Stomach smooth muscle (tissue), 2 donors: ENCODE data around the gene HSF2BP.

Experiments used
- H3K27ac ChIP-seq: one replicate; pipeline ENCODE4 v1.7.0; 2013; ENCODE audit warnings: mild to moderate bottlenecking, low read length, inconsistent platforms
- H3K27me3 ChIP-seq, 2 donors: one replicate each; pipeline ENCODE4 v1.7.0; 2013; ENCODE audit warnings: low read length in 2 of 2; ENCODE audit not compliant: insufficient read depth in 2 of 2, control insufficient read depth in 1 of 2
- H3K36me3 ChIP-seq, 2 donors: one replicate each; pipeline ENCODE4 v1.7.0; 2013; ENCODE audit warnings: low read length in 2 of 2; ENCODE audit not compliant: control insufficient read depth in 2 of 2, insufficient read depth in 2 of 2
- H3K4me1 ChIP-seq: one replicate; pipeline ENCODE4 v1.7.0; 2013; ENCODE audit warnings: low read length; ENCODE audit not compliant: control insufficient read depth, insufficient read depth
- H3K4me3 ChIP-seq, 2 donors: one replicate each; pipeline ENCODE4 v1.7.0; 2013; ENCODE audit warnings: low read length in 2 of 2
- H3K9ac ChIP-seq, 2 donors: one replicate each; pipeline ENCODE4 v1.7.0; 2013; ENCODE audit warnings: low read length in 2 of 2, mild to moderate bottlenecking in 1 of 2
- H3K9me3 ChIP-seq, 2 donors: one replicate each; pipeline ENCODE4 v1.7.0; 2013; ENCODE audit warnings: low read length in 2 of 2; ENCODE audit not compliant: control insufficient read depth in 2 of 2
- donor health status: healthy.
- donor health status: Pancreatic carcinoma.

HSF2BP gene

DNA sequence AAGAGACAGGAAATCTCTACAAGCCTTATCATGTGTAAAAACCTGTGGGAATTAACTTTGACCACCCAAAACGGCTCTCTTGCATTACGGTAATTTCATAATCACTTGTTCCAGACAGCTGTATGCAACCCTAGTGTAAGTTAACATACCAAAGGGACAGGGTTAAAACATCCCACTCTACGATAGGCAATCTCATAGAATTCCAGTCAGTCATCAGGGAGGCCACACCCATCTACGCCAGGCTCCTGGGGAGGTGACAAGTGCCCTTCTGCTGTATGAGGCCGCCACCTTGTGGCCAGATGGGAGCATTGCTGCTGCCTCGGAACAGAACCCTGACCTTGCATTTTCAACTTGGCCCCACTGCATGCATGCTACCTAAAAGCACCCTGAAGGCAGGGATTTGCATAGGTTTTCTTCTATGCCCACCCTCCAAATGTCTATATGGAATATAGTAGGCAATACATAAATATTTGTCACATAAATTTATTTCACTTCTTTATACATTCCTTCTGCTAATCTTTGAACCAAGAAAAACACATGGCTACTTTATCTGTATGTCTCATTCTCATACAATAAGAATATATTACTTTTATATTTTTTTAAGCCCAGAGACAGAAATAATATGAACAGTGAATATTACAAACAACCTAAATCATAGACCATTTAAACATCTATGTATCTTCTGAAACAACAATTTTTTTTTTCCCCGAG lies 12.6 kb downstream of the HSF2BP start:
- no peaks in the 10 kb centered on the region for H3K36me3 ChIP-seq
- H3K4me1 ChIP-seq = no peaks in the 10 kb centered on the region
- peak overlapping the region in 1 of 2 donors; percentile 1 for H3K9ac ChIP-seq
- H3K27ac ChIP-seq = no peak overlapping the region
- H3K27me3 ChIP-seq = no peaks in the 10 kb centered on the region
- no peak overlapping the region for H3K4me3 ChIP-seq
- no peaks in the 10 kb centered on the region for H3K9me3 ChIP-seq

DNA sequence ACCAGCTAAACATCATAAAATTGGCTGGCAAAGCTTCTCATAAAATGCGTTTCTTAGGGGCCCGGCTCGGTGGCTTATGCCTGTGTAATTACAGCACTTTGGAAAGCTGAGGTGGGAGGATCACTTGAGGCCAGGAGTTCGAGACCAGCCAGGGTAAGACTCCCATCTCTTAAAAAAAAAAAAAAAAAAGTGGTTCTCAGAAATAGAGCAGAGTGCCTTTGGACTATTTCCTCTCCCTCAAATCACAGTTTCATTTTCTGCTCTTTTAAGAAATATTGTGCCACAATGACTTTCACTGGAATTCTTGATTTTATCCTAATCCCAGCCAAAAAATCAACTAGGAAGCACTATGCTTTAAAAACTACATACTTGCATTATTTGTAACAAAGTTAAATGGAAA lies 13.3 kb downstream of the HSF2BP start:
- Histone ChIP-seq H3K27me3 (no peaks in the 10 kb centered on the region), H3K4me3 (no peak overlapping the region), H3K9me3 (no peaks in the 10 kb centered on the region), H3K9ac (peak overlapping the region in 1 of 2 donors; percentile 1), H3K4me1 (no peaks in the 10 kb centered on the region), H3K27ac (no peak overlapping the region), H3K36me3 (no peaks in the 10 kb centered on the region)

- Histone ChIP-seq H3K9me3 (no peaks in the 10 kb centered on the region), H3K27me3 (no peaks in the 10 kb centered on the region), H3K36me3 (no peaks in the 10 kb centered on the region), H3K27ac (no peak overlapping the region), H3K4me3 (no peak overlapping the region), H3K4me1 (no peaks in the 10 kb centered on the region), H3K9ac (no peak overlapping the region)
Observed at GRCh38 chr21:43645136-43645891, 14.0 kb downstream of the HSF2BP start.

DNA sequence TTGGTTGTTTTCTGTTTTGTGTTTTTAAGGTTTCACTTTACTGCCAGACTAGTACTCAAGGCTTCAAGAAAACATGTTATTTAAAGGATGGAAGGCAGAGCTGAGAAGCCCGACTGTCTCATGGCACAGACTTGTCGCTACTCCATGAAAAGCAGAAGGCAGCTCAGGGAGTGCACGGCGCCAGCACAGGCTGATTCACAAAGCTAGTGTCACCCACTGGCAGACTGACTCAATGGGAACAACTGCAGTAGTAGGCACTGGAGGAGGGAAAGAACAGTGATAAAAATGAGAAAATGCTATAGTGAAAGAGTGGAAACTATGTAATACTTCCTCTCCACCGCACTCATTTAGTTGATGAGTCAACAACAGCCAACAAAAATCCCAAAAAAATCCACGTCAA lies 14.7 kb downstream of the HSF2BP start:
- Histone ChIP-seq H3K4me1 (no peaks in the 10 kb centered on the region), H3K9me3 (no peaks in the 10 kb centered on the region), H3K9ac (no peak overlapping the region), H3K27ac (no peak overlapping the region), H3K27me3 (no peaks in the 10 kb centered on the region), H3K36me3 (no peaks in the 10 kb centered on the region), H3K4me3 (no peak overlapping the region)

- H3K4me1 ChIP-seq = no peaks in the 10 kb centered on the region
- no peaks in the 10 kb centered on the region for H3K27me3 ChIP-seq
- no peaks in the 10 kb centered on the region for H3K9me3 ChIP-seq
- no peak overlapping the region for H3K9ac ChIP-seq
- H3K27ac ChIP-seq = no peak overlapping the region
- H3K4me3 ChIP-seq = no peak overlapping the region
- H3K36me3 ChIP-seq = no peaks in the 10 kb centered on the region
Observed at GRCh38 chr21:43644071-43644470, 15.2 kb downstream of the HSF2BP start.

- Histone ChIP-seq H3K9me3 (no peaks in the 10 kb centered on the region), H3K27ac (no peak overlapping the region), H3K9ac (no peak overlapping the region), H3K4me1 (no peaks in the 10 kb centered on the region), H3K36me3 (no peaks in the 10 kb centered on the region), H3K27me3 (no peaks in the 10 kb centered on the region), H3K4me3 (no peak overlapping the region)
Observed at GRCh38 chr21:43643193-43643592, 16.1 kb downstream of the HSF2BP start.

GRCh38 chr21:43640400-43640799 lies 18.9 kb downstream of the HSF2BP start:
- Histone ChIP-seq H3K27ac (no peak overlapping the region), H3K4me3 (no peak overlapping the region), H3K27me3 (no peaks in the 10 kb centered on the region), H3K9ac (no peak overlapping the region), H3K4me1 (no peaks in the 10 kb centered on the region), H3K9me3 (no peaks in the 10 kb centered on the region), H3K36me3 (no peaks in the 10 kb centered on the region)

DNA sequence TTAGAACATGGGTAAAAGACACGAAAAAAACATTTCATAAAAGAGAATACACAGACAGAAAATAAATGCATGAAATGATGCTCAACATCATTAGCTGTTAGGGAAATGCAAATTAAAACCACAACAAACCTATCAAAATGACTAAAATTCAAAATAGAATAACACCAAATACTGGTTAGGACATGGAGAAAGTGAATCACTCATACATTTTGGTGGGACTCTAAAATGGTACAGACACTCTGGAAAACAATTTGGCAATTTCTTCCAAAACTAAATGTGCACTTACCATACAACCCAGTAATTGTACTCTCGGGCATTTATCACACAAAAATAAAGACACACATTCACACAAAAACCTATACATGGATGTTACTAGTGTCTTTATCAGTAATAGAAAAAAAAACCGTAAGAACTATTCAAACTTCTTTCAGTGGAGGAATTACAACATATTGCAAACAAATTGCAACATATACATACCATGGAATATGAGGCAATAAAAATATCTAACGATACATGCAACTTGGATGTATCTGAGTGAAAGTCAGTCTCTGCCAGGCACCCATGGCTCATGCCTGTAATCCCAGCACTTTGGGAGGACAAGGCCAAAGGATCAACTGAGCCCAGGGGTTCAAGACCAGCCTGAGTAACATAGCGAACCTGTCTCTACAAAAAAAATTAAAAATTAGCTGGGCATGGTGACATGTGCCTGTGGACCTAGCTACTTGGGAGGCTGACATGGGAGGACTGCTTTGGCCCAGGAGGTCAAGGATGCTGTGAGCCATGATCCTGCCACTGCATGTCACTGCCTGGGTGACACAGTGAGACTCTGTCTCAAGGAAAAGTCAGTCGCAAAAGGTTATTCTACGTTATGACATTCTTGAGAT lies 19.6 kb downstream of the HSF2BP start:
- H3K9ac ChIP-seq = no peak overlapping the region
- H3K4me1 ChIP-seq = no peaks in the 10 kb centered on the region
- H3K27ac ChIP-seq = no peak overlapping the region
- no peaks in the 10 kb centered on the region for H3K36me3 ChIP-seq
- H3K9me3 ChIP-seq = no peaks in the 10 kb centered on the region
- H3K4me3 ChIP-seq = no peak overlapping the region
- H3K27me3 ChIP-seq = no peaks in the 10 kb centered on the region

- Histone ChIP-seq H3K27ac (no peak overlapping the region), H3K27me3 (no peaks in the 10 kb centered on the region), H3K4me1 (no peaks in the 10 kb centered on the region), H3K9ac (no peak overlapping the region), H3K36me3 (no peaks in the 10 kb centered on the region), H3K9me3 (no peaks in the 10 kb centered on the region), H3K4me3 (no peak overlapping the region)
Observed at GRCh38 chr21:43637530-43638158, 21.6 kb downstream of the HSF2BP start.

DNA sequence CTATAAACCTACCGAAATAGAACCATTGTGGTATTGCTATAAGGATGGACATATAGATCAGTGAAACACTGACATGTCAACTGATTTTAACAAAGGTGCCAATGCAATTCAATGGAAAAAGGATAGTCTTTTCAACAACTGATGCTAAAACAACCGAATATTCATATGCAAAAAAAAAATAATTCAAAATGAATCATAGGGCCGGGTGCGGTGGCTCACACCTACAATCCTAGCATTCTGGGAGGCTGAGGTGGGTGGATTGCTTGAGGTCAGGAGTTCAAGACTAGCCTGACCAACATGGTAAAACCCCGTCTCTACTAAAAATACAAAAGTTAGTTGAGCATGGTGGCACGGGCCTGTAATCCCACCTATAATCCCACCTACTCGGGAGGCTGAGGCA lies 23.9 kb downstream of the HSF2BP start:
- Histone ChIP-seq H3K4me3 (no peak overlapping the region), H3K9me3 (no peaks in the 10 kb centered on the region), H3K27ac (no peak overlapping the region), H3K4me1 (no peaks in the 10 kb centered on the region), H3K27me3 (no peaks in the 10 kb centered on the region), H3K36me3 (no peaks in the 10 kb centered on the region), H3K9ac (no peak overlapping the region)
